ENCODE results near the gene LCN10. TPM values are rescaled to one million over a fixed set of nuclear protein-coding genes. Genes with fewer than 3 reads are reported as not detected.

Gene LCN10
- total and polyA plus RNA-seq, 9 of the 15 experiments (the other 6 are each of a cell fraction or from before 2014, with no cell fraction given) = 0.10 to 0.21 (median 0.14) TPM; not detected in 6

- TF ChIP-seq CUX1 (CRISPR knock-in tag; IDR thresholded peaks at IDR 0.05) = no peak
- no peak for TF ChIP-seq CGGBP1 (CRISPR knock-in tag; IDR thresholded peaks at IDR 0.05)
- TF ChIP-seq RNF219 (CRISPR knock-in tag; IDR thresholded peaks at IDR 0.05) = no peak
- no peak for TF ChIP-seq CBX2 (IDR thresholded peaks at IDR 0.05; ENCODE audit: insufficient read depth, low read length, poor library complexity, severe bottlenecking)
- no peak for TF ChIP-seq DNMT1 (IDR thresholded peaks at IDR 0.05)
- no peak for TF ChIP-seq EZH2 (IDR thresholded peaks at IDR 0.05; ENCODE audit: borderline replicate concordance, low read depth, low read length)
- no peak for TF ChIP-seq PATZ1 (CRISPR knock-in tag; IDR thresholded peaks at IDR 0.05; ENCODE audit: borderline replicate concordance)
- no peak for TF ChIP-seq GATAD2B (IDR thresholded peaks at IDR 0.05; ENCODE audit: borderline replicate concordance)
- TF ChIP-seq PRPF4 (IDR thresholded peaks at IDR 0.05; ENCODE audit: insufficient read depth, low read depth, low read length, poor library complexity, severe bottlenecking) = no peak
- 0 out of 2 replicates have a peak, but pooled peaks have one; percentile 41 for TF ChIP-seq LEF1 (IDR thresholded peaks at IDR 0.05)
- TF ChIP-seq ZNF3 (CRISPR knock-in tag; IDR thresholded peaks at IDR 0.05) = no peak
- peak; percentile 26 for TF ChIP-seq NEUROD1 (IDR thresholded peaks at IDR 0.05; ENCODE audit: borderline replicate concordance, low read depth, low read length, partially characterized antibody)
- TF ChIP-seq XRCC5 (IDR thresholded peaks at IDR 0.05; ENCODE audit: low read depth, low read length) = no peak
- no peak for TF ChIP-seq MEF2A (IDR thresholded peaks at IDR 0.05; ENCODE audit: control insufficient read depth, low read depth, low read length)
- TF ChIP-seq MCM7 (IDR thresholded peaks at IDR 0.05) = no peak
- no peak for TF ChIP-seq SMARCB1 (IDR thresholded peaks at IDR 0.05; ENCODE audit: insufficient read length, low read depth)
- TF ChIP-seq BRCA1 (IDR thresholded peaks at IDR 0.05) = no peak
- TF ChIP-seq BRCA1 (CRISPR knock-in tag; IDR thresholded peaks at IDR 0.05) = no peak
- no peak for TF ChIP-seq NR2C1 (IDR thresholded peaks at IDR 0.05)
- TF ChIP-seq NR2C1 (tag; IDR thresholded peaks at IDR 0.05) = no peak
- TF ChIP-seq HIVEP1 (CRISPR knock-in tag; IDR thresholded peaks at IDR 0.05) = no peak
Observed at GRCh38 chr9:136784997-136785361, 42.2 kb upstream of the LCN10 start (continued).
